Activated effector memory CD4-positive, alpha-beta T cell treated with Interleukin-2 at 50 U/mL for 16 hours (primary cell): Measurements from ENCODE around the gene CLTRN.
"Not testable (repeated sequence)": the region's sequence is repeated elsewhere in the genome, so short reads cannot be mapped to it uniquely, and the experiment has no call there.

Experiments
- DNase-seq: peaks from one replicate; pipeline ENCODE4 v3.0.0-alpha.2; 2020

CLTRN gene, protein sequence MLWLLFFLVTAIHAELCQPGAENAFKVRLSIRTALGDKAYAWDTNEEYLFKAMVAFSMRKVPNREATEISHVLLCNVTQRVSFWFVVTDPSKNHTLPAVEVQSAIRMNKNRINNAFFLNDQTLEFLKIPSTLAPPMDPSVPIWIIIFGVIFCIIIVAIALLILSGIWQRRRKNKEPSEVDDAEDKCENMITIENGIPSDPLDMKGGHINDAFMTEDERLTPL

DNA sequence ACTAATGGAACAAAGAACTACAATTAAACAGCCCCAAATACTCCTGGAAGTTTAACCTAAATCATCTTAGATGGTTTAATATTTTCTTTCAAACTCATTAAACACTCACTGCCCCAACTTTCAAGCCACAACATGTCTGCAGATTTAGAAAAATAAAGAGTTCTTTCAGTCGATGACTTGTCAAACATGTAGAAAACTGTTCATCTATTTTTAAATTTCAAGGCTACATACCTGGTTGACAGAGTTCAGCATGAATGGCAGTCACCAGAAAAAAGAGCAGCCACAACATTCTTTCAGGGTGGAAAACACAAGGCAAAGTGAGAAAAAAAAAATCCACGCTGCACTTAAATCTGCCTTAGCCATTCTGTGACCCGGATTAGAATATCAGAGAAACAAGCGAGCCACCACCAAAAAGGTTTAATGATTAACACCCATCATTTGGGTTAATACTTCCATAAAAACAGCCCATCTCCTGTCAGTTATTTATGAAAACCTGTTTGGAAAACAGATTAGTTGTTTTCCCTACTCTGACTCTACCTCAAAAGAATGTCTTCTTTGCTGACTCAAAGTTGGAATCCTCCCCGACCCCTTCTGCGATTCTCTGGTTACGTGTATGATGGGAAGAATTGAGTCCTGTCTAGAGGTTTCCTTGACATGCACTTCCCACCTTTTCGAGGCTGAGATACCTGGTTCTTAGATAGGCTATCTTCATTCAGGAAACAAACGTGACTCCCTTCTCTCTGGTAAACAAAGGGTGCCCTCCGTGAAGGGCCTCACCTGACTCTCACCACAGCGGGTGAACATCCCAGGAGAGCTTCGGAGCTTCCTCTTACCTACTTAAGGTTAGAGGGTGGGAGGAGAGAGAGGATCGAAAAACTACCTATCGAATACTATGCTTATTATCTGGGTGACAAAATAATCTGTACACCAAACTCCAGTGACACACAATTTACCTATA, at the start of gene CLTRN:
Gene CLTRN, minus strand, starts transcription at position 319 of the 958 bp plus-strand sequence. Its CDS starts 30 bp downstream, at position 289.
- no peak for DNase-seq

DNA sequence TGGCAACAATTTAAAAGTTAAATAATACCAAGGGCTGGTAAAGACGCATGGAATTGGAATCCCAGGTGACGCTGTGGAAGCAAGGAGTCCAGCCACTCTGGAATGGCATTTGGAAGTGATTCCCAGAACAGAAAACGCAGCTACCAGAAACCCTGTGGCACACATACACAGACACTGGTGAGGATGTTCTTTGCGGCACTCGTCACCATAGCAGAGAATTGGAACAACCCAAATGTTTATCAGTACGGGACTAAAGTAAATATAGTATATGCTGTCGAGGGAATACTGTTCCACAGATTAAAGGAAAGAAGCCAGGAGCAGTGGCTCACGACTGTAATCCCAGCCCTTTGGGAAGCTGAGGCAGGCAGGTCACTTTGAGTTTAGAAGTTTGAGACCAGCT, 39.7 kb upstream of the CLTRN start:
- not testable (repeated sequence) for DNase-seq

DNA sequence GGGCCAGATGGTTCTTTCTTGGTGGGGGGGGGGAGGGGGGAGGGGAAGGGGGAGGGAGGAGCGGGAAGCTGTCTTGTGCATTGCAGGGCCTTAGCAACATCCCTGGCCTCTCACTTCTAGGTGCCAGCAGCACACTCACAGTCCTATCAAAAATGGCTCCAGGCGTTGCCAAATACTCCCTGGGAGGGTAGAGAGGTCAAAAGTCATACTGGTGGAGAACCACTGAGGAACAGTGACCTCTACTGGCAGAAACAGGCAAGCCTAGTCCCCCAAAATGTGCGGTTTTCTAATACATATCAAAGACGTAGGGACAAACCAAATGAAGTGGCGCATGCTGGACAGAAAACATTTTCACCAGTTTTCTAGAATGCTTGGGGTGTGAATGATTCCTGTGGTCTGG, 39.2 kb upstream of the CLTRN start:
- not testable (repeated sequence) for DNase-seq

GRCh38 chrX:15702488-15703371, 38.1 kb upstream of the CLTRN start:
- no peak for DNase-seq

DNA sequence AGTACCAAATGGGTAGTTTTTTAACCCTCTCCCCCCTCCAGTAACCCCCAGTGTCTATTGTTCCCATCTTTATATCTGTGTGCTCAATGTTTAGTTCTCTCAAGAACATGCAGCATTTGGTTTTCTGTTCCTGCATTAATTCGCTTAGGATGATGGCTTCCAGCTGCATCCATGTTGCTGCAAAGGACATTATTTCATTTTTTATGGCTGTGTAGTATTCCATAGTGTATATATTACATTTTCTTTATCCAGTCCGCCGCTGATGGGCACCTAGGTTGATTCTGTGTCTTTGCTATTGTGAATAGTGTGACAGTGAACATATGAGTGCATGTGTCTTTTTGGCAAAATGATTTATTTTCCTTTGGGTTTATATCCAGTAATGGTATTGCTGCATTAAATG, 31.9 kb upstream of the CLTRN start:
- DNase-seq, result no peak

DNA sequence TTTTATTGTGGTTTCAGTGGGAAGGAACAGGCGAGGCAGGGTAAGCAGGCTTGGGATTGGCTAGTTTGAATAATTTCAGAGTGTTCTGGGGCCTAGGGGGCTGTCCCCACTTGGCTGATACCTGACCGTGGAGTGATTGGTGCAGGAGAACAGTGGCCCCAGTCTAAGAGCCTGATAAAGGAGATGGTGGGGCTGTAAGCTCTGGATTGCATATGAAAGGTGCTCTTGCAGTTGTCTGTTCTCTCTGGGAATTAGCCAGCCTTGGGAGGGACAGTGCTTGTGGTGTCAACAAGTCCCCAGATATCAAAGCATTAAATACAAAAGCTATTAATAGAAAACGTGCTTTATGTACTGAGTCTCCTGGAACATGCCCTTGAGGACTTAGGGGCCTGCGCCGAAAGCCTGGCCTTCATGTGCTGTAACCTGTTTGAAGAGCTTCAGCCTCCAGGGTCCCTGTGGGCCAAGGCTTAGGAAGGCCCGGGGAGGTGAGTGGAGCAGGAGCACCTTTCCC, 30.4 kb upstream of the CLTRN start:
- DNase-seq, result no peak

GRCh38 chrX:15686818-15687685, 22.4 kb upstream of the CLTRN start:
- DNase-seq, result peak; percentile 21

DNA sequence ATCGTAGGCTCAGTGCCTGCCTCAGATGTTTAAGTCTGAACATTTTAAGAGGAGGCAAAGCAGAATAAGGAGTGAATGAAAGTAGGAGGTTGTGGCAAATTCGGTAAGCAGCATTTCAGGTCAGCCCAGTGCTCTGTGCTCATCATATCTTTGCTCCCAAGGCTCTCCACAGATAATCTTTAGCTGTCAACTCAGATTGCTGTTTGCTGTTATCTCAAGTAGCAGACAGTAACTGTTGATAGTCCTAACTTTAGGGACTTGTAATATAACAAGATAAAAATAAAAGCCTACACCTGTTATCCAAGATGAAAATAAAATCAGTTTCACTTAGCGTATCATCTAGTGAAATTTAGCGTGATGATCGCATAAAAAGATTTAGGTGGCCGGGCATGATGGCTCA, 18.6 kb upstream of the CLTRN start:
- DNase-seq, result no peak

GRCh38 chrX:15681433-15681832, 16.8 kb upstream of the CLTRN start:
- DNase-seq, result no peak

DNA sequence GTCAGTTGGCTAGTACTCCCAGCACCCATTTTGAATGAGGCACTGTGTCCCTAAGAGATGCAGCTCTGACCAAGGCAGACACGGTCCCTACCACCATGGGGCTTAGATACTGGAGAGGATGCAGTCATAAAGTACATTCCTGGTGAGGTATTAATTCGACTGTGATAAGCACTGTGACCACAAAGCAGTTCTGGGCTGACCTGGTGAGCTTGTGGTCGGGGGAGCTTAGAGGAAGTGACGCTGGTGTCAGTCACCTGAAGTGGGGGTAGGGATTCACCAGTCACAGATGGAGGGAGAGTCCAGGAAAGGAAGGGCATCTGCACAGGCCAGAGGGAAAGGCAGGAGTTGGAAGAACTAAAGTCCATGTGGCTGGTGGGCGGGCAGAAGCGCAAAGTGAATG, 15.8 kb upstream of the CLTRN start:
- no peak for DNase-seq

DNA sequence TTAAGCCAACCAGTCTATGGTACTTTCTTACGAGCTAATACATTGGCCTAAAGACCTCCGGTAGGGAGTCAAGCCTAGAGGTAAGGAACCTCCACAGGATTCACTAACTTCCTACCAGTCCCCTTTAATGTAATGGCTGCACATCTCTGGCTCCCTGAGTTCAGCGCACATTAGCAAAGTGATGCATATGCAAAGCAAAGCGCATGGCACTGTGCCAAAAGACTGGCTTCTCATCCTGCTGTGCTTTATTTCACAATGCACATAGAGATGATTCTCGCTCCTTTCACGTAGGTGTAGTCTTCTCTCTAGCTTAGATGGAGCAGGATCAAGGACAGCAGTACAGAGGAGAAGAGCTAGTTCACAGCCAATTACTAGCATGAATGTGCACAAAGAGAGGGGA, 14.6 kb upstream of the CLTRN start:
- no peak for DNase-seq

GRCh38 chrX:15678339-15678738, 13.7 kb upstream of the CLTRN start:
- no peak for DNase-seq

GRCh38 chrX:15676886-15677285, 12.3 kb upstream of the CLTRN start:
- no peak for DNase-seq

- DNase-seq, result no peak
Measured at GRCh38 chrX:15675490-15675921, 10.9 kb upstream of the CLTRN start.

- peak; percentile 84 for DNase-seq
Measured at GRCh38 chrX:15674841-15675489, 10.4 kb upstream of the CLTRN start.

DNA sequence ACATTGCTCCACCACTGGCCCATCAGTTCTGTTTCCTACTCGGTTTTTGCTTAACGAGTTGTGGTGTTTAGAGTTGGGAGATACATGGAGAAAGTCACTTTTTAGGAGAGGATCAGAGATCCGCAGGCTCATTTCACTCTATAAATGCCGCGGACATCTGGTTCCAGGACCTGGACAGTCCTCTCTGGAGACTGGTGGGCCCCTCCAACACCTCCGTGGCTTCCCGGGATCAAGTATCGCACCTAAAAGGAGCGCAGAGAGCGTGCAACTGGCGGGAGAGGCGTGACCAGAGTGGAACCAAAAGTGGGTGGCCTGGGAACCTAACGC, 9.9 kb upstream of the CLTRN start:
- DNase-seq, result no peak

GRCh38 chrX:15673970-15674369, 9.4 kb upstream of the CLTRN start:
- DNase-seq, result no peak

DNA sequence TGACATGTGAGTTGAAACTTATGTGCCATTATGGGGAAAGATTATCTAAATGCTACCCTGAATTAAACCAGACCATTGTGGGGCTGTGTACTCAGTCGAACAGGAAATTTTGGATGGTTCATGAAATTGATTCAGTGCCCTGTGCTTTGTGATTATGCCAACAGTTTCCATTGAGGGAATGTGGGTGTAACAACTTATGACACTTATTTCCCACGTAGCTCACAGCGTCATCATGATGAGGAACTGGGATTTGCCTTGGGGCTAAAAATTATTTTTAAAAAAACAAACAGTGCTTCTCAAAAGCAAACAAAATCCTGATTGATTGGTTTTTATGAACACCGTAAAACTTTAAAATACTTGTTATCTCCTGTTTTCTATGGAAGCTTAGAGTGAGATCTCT, 8.3 kb upstream of the CLTRN start:
- DNase-seq, result no peak

GRCh38 chrX:15663439-15663838, 1.2 kb downstream of the CLTRN start:
- no peak for DNase-seq

- DNase-seq, result not testable (repeated sequence)
Measured at GRCh38 chrX:15654804-15655203, 9.8 kb downstream of the CLTRN start.

- DNase-seq, result no peak
Measured at GRCh38 chrX:15653961-15654360, 10.6 kb downstream of the CLTRN start.
